HCT116 (cell line): Measurements from ENCODE around the gene VWC2. TPM values are rescaled to one million over a fixed set of nuclear protein-coding genes. Genes with fewer than 3 reads are reported as not detected.

Source experiments
- ATAC-seq: fragments of 200-7000 bp; cut with Tn5 transposase; 2 replicates; pipeline ENCODE4 v1.9.1; 2020; ENCODE audit warnings: mild to moderate bottlenecking, moderate library complexity
- BruUV-seq: library from RNA; stranded (reverse); fragments of 400-500 nt; replicated peaks from 2 replicates; lab custom pipeline; 2021; lab: Mats Ljungman, UMichigan
- CTCF ChIA-PET: fragments of 300-600 bp; sonication (Branson Sonifier 250); formaldehyde crosslinking; loops from one replicate; lab custom pipeline; 2021; ENCODE audit warnings: antibody characterized with exemption; lab: Charles Lee
- POLR2A ChIA-PET: fragments of 300-600, 350-600 bp; sonication (Branson Sonifier 250); formaldehyde crosslinking; loops from one replicate; lab custom pipeline; 2021; ENCODE audit warnings: antibody characterized with exemption; lab: Charles Lee
- RAD21 ChIA-PET, 2 experiments: fragments of 300-600 bp; sonication (Branson Sonifier 250); formaldehyde crosslinking; loops; one replicate each; lab custom pipeline; 2023; ENCODE audit warnings: low total read pairs in 2 of 2; ENCODE audit not compliant: uncharacterized antibody in 2 of 2, unreplicated experiment in 2 of 2, low non-redundant PET in 1 of 2; lab: Charles Lee
- DNase-seq: peaks from one replicate; pipeline ENCODE4 v3.0.0-alpha.2; 2010; ENCODE audit warnings: low read depth, low spot score
- H2AFZ ChIP-seq: fragments of 200-600 bp; shearing (Covaris generic), sonication (generic); 2 replicates; pipeline ENCODE4 v1.6.1; 2017; ENCODE audit warnings: low read depth, mixed run types, mixed read lengths, antibody characterized with exemption, low read length; ENCODE audit not compliant: poor library complexity, severe bottlenecking
- H3K27ac ChIP-seq: 2 replicates; pipeline ENCODE4 v1.5.1; 2012; ENCODE audit warnings: low read depth, low read length
- H3K27me3 ChIP-seq: fragments of 200-600 bp; sonication (generic); 2 replicates; pipeline ENCODE4 v1.6.1; 2016; ENCODE audit warnings: mixed run types, low read length, mixed read lengths; ENCODE audit not compliant: insufficient read depth
- H3K36me3 ChIP-seq, 2 experiments: fragments of 200-500 bp in 1 of 2; fragments of 200-600 bp in 1 of 2; sonication (Bioruptor generic) in 1 of 2; sonication (generic) in 1 of 2; 2 replicates each; pipeline versions ENCODE4 v1.5.1 to v1.6.1; 2014 to 2016; ENCODE audit warnings: low read length in 2 of 2, inconsistent platforms in 1 of 2, mixed read lengths in 1 of 2, mixed run types in 1 of 2; ENCODE audit not compliant: insufficient read depth in 2 of 2, control insufficient read depth in 1 of 2
- H3K4me1 ChIP-seq, 2 experiments: fragments of 200-600 bp in 1 of 2; sonication (generic) in 1 of 2; 2 replicates each; pipeline versions ENCODE4 v1.5.1 to v1.6.1; 2012 to 2017; ENCODE audit warnings: low read length in 2 of 2, inconsistent platforms in 1 of 2, mild to moderate bottlenecking in 1 of 2, mixed read lengths in 1 of 2, mixed run types in 1 of 2, moderate library complexity in 1 of 2; ENCODE audit not compliant: insufficient read depth in 2 of 2, control insufficient read depth in 1 of 2
- H3K4me2 ChIP-seq: fragments of 200-600 bp; sonication (generic); 2 replicates; pipeline ENCODE4 v1.6.1; 2017; ENCODE audit warnings: mixed run types, low read length, mixed read lengths
- H3K4me3 ChIP-seq, 2 experiments: fragments of 200-600 bp in 1 of 2; sonication (generic) in 1 of 2; replicated peaks in 1 of 2; 2 replicates each; pipeline ENCODE4 v1.5.1; 2011 to 2016; ENCODE audit warnings: low read length in 2 of 2, control low read depth in 1 of 2, low read depth in 1 of 2, mild to moderate bottlenecking in 1 of 2, mixed read lengths in 1 of 2, mixed run types in 1 of 2
- H3K79me2 ChIP-seq: fragments of 200-600 bp; sonication (generic); 2 replicates; pipeline ENCODE4 v1.6.1; 2017; ENCODE audit warnings: mild to moderate bottlenecking, mixed run types, low read length, moderate library complexity, mixed read lengths; ENCODE audit not compliant: insufficient read depth
- H3K9ac ChIP-seq: fragments of 200-600 bp; sonication (generic); 2 replicates; pipeline ENCODE4 v1.6.1; 2016; ENCODE audit warnings: low read length, mixed read lengths
- H3K9me2 ChIP-seq: fragments of 200-600 bp; sonication (generic), shearing (Covaris generic); 2 replicates; pipeline ENCODE4 v1.6.1; 2017; ENCODE audit warnings: mixed run types, mild to moderate bottlenecking, moderate library complexity; ENCODE audit not compliant: insufficient read depth
- H3K9me3 ChIP-seq, 2 experiments: fragments of 200-500 bp in 1 of 2; fragments of 200-600 bp in 1 of 2; sonication (Bioruptor generic) in 1 of 2; sonication (generic) in 1 of 2; 2 replicates each; pipeline ENCODE4 v1.6.1; 2014 to 2017; ENCODE audit warnings: low read length in 2 of 2, mixed read lengths in 2 of 2, inconsistent platforms in 1 of 2, low read depth in 1 of 2, mild to moderate bottlenecking in 1 of 2, mixed run types in 1 of 2, moderate library complexity in 1 of 2; ENCODE audit not compliant: control insufficient read depth in 1 of 2, insufficient read depth in 1 of 2
- H4K20me1 ChIP-seq: fragments of 200-600 bp; sonication (generic), shearing (Covaris generic); 2 replicates; pipeline ENCODE4 v1.6.1; 2017; ENCODE audit warnings: mixed run types, mild to moderate bottlenecking, moderate library complexity; ENCODE audit not compliant: insufficient read depth
- ATF3 ChIP-seq: IDR thresholded peaks from 2 replicates; pipeline ENCODE4 v1.6.1; 2012
- CBX3 ChIP-seq: IDR thresholded peaks from 2 replicates; pipeline ENCODE4 v1.6.1; 2012; ENCODE audit warnings: low read depth
- EGR1 ChIP-seq: IDR thresholded peaks from 2 replicates; pipeline ENCODE4 v1.6.1; 2012; ENCODE audit warnings: low read depth
- ELF1 ChIP-seq: IDR thresholded peaks from 2 replicates; pipeline ENCODE4 v1.6.1; 2012; ENCODE audit warnings: low read depth, borderline replicate concordance
- EZH2 ChIP-seq: fragments of 200-600 bp; sonication (generic); IDR thresholded peaks from 2 replicates; pipeline ENCODE4 v1.6.1; 2017; ENCODE audit warnings: antibody characterized with exemption, mixed run types
- EZH2phosphoT487 ChIP-seq: fragments of 200-600 bp; IDR thresholded peaks from 2 replicates; pipeline ENCODE4 v1.6.1; 2018; ENCODE audit warnings: antibody characterized with exemption, borderline replicate concordance
- FOSL1 ChIP-seq: IDR thresholded peaks from 2 replicates; pipeline ENCODE4 v1.6.1; 2012; ENCODE audit warnings: low read depth
- JUND ChIP-seq: IDR thresholded peaks from 2 replicates; pipeline ENCODE4 v1.6.1; 2012
- POLR2AphosphoS5 ChIP-seq: IDR thresholded peaks from 2 replicates; pipeline ENCODE4 v1.6.1; 2011; ENCODE audit warnings: mild to moderate bottlenecking, low read depth, low read length, moderate library complexity
- RAD21 ChIP-seq: IDR thresholded peaks from 2 replicates; pipeline ENCODE4 v1.6.1; 2012; ENCODE audit warnings: low read depth, mild to moderate bottlenecking
- REST ChIP-seq: IDR thresholded peaks from 2 replicates; pipeline ENCODE4 v1.6.1; 2012; ENCODE audit warnings: low read depth
- SIN3A ChIP-seq: IDR thresholded peaks from 2 replicates; pipeline ENCODE4 v1.6.1; 2012; ENCODE audit warnings: low read depth
- SP1 ChIP-seq: IDR thresholded peaks from 2 replicates; pipeline ENCODE4 v1.6.1; 2012; ENCODE audit warnings: low read depth
- SRF ChIP-seq: IDR thresholded peaks from 2 replicates; pipeline ENCODE4 v1.6.1; 2012; ENCODE audit warnings: low read depth
- YY1 ChIP-seq: IDR thresholded peaks from 2 replicates; pipeline ENCODE4 v1.6.1; 2011; ENCODE audit warnings: low read length, low read depth, moderate library complexity, mild to moderate bottlenecking; ENCODE audit not compliant: insufficient replicate concordance; ENCODE audit errors: extremely low read depth
- ZFX ChIP-seq: fragments of 450-650 bp; IDR thresholded peaks from 2 replicates; pipeline ENCODE4 v1.6.1; 2017
- ZNF274 ChIP-seq: fragments of 200-500 bp; sonication (Bioruptor generic); IDR thresholded peaks from 2 replicates; pipeline ENCODE4 v1.6.1; 2014; ENCODE audit warnings: mild to moderate bottlenecking, low read depth, low read length, inconsistent platforms
- intact Hi-C: fragments of 100-400 bp; cut with micrococcal nuclease; formaldehyde crosslinking; loops from 2 replicates; pipeline ENCODE4 v1.10.0; 2022
- total RNA-seq: library from RNA; stranded (reverse); gene quantifications from one replicate; pipeline ENCODE4 v1.2.1, GENCODE V29; 2021; ENCODE audit not compliant: unreplicated experiment

Gene VWC2
- total RNA-seq, 1 experiment from 2014 or later, result not detected

GRCh38 chr7:49885593-49886285, 112.3 kb downstream of the VWC2 start:
- Histone ChIP-seq H3K4me1 (no peaks in the 10 kb centered on the region), H3K9me3 (peaks cover 5 to 7% of the 10 kb centered on the region in 2 experiments; a peak in 1 of 4 replicates), H3K79me2 (no peaks in the 10 kb centered on the region), H3K4me3 (no peak overlapping the region), H3K36me3 (no peaks in the 10 kb centered on the region), H3K27me3 (no peaks in the 10 kb centered on the region), H3K27ac (no peak overlapping the region), H2AFZ (no peak overlapping the region), H3K9ac (no peak overlapping the region)
- BruUV-seq, result no TSS peak
- intact Hi-C loops, result no loop called here
- CTCF ChIA-PET, result no interaction called here
- TF ChIP-seq ATF3 (no peak), RAD21 (no peak), EGR1 (no peak), ELF1 (no peak), SIN3A (no peak), YY1 (no peak), SRF (no peak), JUND (no peak), POLR2AphosphoS5 (no peak), CBX3 (no peak), ZFX (no peak), FOSL1 (no peak), EZH2 (no peak), SP1 (no peak), EZH2phosphoT487 (no peak), ZNF274 (no peak), REST (no peak)
- TF ChIP-seq, all 23 proteins: peak for 0
- Histone ChIP-seq H4K20me1 (no peaks in the 10 kb centered on the region), H3K4me2 (no peak overlapping the region), H3K9me2 (no peaks in the 10 kb centered on the region)
- DNase-seq (no peak), ATAC-seq (no peak)
- ChIA-PET RAD21 (no interaction called here), POLR2A (no interaction called here)
